GM15510 (cell line): ENCODE results near the gene NPTN.

Experiments
- POLR2A ChIP-seq: IDR thresholded peaks from 3 replicates; pipeline ENCODE4 v1.6.1; 2011; ENCODE audit warnings: borderline replicate concordance; ENCODE audit not compliant: insufficient read length; ENCODE audit errors: extremely low read depth

Gene NPTN

DNA sequence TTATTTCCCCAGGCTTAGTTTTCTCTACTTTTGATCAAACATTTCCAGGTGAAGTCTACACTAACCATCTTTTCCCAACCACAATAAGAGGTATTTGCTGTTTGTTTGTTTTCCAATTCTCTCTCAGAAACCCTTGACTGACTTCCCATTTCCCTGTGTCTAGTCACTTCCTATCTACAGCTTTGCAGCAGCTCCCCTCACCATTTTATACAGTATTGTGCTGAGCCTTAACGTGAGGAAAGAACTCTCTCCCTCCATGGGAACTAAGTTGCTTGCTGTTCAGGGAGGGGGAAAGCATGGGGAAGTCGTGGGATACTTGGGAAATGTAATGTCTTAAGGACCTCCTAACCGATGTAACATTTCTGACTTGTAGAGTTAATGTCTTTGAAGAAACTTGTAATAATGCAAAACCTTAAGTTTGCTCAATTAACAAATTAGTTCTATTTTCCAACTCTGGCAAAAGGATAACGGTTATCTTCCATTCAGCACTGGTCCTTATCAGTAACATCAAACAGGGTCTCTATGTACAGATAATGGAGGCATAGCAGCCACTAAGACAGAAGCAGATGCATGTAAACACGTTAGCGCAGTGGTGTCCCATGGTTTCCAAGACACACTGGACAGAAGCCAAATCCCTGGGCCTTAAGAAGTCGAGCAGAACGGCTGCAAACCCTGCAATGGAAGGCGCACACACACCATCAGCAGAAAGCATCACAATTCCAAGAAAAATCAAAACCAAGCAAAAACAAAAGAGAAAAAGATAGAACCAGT, 39.7 kb downstream of the NPTN start:
- TF ChIP-seq POLR2A: no peak

DNA sequence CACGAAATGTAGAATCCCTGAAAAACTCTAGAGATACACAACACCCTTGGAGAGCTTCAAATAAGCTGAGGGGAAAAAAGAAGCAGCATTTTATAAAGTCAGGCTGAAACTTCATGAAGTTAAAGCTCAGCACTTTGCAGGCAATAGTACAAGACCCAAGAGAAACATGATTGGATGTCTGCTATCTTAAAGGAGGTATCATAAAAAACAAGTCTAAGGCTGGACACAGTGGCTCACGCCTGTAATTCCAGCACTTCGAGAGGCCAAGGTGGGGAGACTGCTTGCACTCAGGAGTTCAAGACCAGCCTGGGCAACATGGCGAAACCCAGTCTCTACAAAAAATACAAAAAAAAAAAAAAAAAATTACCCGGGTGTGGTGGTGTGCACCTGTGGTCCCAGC, 42.9 kb downstream of the NPTN start:
- no peak for TF ChIP-seq POLR2A

DNA sequence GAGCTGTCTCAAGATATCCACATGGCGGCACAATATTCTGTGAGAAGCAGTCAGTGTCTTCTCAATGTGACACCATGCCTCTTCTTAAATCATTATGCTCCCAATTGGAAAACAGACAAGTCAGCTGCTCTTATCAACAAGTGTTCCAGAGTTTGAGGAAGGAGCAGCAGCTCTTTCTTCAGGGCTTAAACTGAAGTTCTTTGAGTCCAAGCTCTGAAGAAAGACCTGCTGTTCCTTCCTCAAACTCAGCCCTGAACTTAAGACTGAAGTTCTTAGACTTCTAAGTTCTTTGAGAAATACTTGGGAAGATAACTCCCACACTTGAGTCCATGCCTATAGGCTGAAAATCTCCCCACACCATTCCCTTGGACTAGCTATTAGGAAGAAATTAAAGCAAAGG, 43.4 kb downstream of the NPTN start:
- TF ChIP-seq POLR2A: no peak

DNA sequence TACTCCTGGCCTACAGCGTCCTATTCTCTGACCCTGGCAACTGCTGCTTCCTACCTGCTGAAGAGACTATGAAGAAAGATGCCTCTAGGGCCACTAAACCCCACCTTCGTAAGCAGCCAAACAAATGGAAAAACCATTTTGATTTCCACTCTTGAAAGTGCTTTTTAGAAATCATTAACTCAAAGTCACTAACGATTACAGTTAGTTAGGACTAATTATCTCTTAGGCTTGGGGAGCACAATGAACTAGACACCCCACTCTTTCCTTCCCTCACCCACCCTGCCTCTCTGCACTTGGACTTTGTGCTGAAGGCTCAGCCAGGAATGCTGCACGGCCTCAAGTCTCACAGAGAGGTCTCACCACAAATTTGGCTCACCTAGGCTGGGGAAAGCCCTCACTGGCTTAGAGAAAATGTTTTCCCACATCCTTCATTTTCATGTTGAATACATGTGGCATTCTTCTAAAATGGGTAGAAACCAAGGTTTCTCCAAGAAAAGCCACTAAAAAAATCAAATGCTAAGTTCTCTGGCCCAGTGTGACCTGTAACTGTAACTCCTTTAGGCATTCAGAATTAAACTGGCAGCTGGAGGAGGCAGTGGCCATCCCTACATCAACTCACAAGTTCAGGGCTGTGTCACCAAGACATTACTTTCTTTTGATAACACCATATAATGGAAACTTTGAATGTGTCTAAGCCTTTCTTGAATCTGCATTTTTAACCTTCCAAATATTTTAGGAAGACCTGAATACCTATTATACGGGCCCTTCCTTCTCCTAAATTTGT, 47.1 kb downstream of the NPTN start:
- no peak for TF ChIP-seq POLR2A

DNA sequence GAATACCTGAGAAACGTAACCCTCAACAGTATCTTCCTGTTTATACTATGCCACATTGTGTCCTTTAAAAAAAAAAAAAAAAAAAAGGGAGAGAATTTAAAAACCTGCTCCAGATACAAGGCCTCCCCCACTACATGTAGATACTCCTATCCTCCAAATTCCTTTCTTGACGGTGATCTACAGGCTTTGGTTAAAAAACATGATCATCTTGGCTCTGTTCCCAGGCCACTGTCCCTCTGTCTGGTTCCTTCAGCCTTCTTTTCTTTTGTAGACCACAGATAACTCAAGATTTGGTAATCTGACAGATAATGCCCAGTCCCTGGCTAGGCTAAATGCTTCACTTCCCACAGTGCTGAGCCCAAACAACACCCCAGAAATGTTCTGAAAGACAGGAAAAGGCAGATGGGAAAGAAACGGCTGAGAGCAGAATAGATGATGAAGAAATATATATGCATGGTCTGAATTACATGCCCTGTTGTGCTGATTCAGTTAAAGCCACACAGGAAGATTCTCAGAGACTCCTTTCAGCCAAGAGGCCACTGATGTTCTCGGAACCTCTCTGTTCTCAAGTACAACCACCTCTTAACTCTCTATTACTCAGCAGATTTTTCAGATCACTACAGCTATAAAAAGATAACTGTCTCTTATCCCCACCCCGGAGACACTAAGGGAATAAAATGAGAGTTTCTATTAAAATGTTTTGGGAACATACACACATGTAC, 48.3 kb downstream of the NPTN start:
- no peak for TF ChIP-seq POLR2A

DNA sequence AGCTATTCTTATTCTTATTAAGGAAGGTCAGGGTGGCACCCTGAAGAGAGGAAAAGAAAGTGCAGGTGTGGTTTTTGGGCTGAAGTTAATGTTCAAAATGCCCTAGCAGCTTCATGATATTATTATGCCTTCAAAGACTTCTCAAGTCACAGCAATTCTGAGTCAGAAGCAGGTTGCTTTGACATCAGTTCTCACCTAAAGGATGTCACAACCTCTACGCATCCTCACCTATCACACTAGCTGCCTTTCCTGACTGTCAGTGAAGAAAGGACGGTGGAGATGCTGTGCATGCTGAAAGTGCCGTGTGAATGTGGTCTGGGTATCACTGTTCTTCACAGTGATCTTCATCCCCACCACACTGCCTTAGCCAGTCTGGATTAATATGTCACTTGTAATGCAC, 49.6 kb downstream of the NPTN start:
- TF ChIP-seq POLR2A: no peak

DNA sequence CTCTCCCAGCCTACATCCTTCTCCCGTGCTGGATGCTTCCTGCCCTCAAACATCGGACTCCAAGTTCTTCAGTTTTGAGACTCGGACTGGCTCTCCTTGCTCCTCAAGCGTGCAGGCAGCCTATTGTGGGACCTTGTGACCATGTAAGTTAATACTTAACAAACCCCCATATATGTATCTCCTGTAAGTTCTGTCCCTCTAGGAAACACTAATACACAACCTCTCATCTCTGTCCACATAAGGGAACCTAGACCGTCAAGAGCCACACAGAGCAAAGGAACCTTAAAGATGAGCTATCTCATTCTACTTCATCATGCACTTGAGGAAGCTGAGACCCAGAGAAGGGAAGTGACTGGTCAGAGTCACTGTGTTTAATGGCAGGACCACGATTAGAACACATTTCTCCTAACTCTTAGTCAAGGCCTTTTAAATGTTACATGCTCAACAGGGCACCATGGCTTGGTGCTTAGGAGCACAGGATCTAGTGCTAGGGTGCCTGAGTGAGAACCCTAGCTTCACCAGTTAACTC, 50.3 kb downstream of the NPTN start:
- TF ChIP-seq POLR2A: no peak

DNA sequence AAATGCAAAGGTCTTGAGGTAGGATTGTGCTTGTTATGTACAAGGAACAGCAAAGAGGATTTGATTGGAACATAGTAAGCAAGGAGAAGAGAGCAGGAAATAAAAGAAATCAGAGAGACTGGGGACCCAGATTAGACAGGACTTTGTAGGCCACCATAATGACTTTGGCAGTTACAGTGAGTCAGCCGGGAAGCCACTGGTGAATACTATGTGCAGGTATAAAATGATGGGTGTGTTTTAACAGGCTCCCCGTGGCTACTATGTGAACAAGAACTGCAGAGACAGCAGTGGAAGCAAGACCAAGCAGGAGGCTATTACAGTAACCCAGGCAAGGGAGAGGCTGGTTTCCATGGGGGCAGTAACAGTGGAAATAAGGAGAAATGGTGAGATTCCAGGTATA, 55.2 kb downstream of the NPTN start:
- TF ChIP-seq POLR2A: no peak

DNA sequence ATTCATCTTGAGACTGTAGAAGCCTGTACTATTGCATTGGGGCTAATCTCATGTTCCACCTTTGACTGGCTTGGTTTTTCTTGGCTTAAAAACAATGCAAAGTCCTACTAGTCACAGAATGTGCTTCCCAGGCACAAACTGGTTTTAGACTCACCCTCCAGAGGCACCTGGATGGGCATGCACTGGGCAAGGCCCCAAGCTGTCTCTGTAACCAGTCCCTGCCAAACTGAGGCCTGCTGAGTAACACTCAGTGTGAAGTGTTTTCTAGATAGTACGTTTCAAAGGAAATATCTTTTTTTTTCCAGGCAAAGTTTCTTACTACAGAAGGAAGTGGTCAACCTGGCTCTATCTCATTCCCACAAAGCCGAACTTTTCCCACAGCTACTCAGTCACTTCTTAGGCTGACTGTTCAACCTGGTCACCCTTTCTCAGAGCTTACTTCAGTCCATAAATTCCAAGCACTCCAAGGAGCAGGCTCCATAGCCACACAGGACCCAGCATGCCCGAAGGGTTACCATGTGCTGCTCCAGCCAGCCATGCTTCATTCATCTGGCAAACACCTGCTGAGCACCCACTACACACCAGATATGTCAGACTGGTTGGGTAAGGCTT, 57.4 kb downstream of the NPTN start:
- TF ChIP-seq POLR2A: no peak

DNA sequence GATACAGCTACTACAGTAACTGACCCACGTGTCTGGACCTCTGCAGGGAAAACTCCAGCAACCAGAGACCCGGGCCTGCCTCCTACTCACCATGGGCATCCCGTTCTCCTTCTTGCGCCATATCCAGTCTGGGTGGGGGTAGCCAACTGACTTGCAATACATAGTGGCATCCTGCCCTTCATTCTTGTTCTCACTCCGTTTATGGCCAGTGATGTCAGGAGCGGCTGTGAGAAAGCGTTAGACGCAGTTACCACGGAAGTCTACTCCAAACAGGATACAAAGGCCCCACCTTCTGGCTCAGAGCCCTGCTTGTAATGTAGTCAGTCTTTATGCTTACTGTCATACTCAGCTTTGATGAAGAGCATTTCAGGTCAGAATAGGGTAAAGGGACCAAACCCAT, 59.6 kb downstream of the NPTN start:
- no peak for TF ChIP-seq POLR2A

DNA sequence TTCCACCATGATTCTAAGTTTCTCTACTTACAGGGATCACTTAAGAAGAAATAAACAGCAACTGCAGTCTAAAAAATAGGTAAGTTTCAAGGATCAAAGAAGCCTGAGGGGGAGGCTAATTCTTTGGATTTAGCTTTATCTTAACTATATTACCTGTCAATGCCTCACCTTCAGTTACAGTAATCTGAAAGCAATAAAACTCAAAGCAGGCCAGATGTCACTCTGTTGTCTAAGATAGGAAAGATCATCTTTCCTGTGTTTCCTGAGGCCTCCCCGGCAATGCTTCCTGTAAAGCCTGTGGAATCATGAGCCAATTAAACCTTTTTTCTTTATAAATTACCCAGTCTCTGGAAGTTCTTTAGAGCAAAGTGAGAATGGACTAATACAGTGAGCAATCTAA, 60.2 kb downstream of the NPTN start:
- no peak for TF ChIP-seq POLR2A

DNA sequence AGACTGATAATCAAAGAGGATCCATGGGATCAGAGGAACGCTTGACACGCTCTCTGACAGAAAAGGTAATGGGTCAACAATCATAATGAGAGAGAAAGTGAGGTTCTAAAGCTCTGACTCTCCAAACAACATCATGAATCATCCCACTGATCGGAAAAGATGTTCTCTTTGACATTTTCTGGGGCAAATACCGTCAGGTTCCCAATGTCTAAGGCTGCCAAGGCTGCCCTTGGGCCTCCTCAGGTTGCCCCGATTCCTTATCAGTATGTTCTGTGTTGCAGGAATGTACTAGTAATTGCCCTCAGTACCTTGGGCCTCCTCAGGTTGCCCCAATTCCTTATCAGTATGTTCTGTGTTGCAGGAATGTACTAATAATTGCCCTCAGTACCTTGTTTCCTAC, 60.9 kb downstream of the NPTN start:
- TF ChIP-seq POLR2A: no peak

DNA sequence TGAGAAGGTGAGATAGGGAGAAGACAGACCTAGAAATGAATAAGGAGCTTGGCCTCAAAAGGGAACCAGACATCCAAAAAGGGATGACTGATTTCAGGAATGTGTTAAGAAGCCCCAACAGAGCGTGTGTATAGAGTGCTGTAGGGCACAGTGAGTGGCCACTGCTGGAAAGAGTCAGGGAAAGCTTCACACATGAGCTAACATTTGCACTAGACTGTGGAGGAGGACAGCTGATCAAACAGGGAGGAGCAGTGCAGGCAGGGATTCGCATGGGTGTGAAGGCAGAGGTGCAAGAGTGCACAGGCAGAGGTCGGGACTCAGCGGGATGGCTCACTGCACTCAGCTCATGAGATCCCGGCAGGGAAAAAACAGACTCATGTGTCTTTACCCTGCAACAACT, 61.8 kb downstream of the NPTN start:
- no peak for TF ChIP-seq POLR2A

DNA sequence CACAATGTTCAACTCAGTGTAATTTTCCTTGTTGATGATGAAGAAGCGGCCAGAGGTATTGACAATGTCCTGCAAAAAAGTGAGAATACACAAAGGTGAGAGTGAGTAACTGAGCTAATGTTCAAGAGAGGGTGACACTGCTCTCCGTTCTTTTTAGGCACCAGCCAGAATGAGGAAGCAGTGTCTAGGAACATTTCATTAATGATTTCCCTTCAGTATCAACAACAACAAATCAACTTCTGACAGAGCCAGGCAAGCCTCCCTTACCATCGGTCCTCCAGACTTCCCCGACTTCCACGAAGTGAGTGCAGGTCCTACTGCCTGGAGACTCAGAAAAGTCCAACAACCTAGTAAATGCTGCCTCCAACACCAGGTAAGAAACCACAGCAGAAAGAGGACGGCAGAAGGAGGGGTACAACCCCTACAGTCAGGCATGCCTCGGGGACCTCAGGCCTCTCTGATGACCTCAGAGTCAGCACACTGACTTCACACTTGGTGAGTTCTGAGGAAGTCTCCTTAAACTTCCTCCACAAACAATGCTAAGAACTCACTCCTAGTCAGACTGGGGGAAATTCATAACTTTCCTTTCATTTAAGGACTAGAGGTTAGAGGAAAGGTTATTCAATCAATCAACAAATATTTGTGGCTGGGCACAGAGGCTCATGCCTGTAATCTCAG, 62.7 kb downstream of the NPTN start:
- TF ChIP-seq POLR2A: no peak
